ENCODE measurements around the gene CNTRL. TPM values are rescaled to one million over a fixed set of nuclear protein-coding genes. Genes with fewer than 3 reads are reported as not detected.

The CNTRL gene
- total RNA-seq, 1 experiment from 2014 or later, result 13.4 TPM

GRCh38 chr9:121071756-121072421 lies 2.9 kb upstream of the CNTRL start:
- ATAC-seq (peak; percentile 13; the same call in 1 of the 2 replicates), DNase-seq (ENCODE audit: low read depth, low spot score) (no peak)
- H3K4me2 ChIP-seq (ENCODE audit: low read length), result peak overlapping the region; percentile 60
- no peaks in the 10 kb centered on the region for H4K20me1 ChIP-seq (ENCODE audit: insufficient read depth)
- H3K9ac ChIP-seq (ENCODE audit: low read length), result no peak overlapping the region
- no peaks in the 10 kb centered on the region for H3K9me2 ChIP-seq (ENCODE audit: insufficient read depth)
- peak overlapping the region; percentile 60 for H2AFZ ChIP-seq (ENCODE audit: low read depth, low read length, poor library complexity, severe bottlenecking)
- peaks cover 0 to 20% of the 10 kb centered on the region in 2 experiments; a peak in 2 of 4 replicates for H3K4me1 ChIP-seq (ENCODE audit: control insufficient read depth in 1 of 2, insufficient read depth in 2 of 2, low read length in 2 of 2)
- peaks cover 3% of the 10 kb centered on the region; the same call in 1 of the 2 replicates for H3K27me3 ChIP-seq (ENCODE audit: insufficient read depth, low read length)
- no TSS peak for BruUV-seq (replicated peaks)
- H3K27ac ChIP-seq (ENCODE audit: low read depth, low read length), result no peak overlapping the region
- ChIA-PET CTCF (interaction anchor here (0.9 to 2.4 kb wide), 5 partner anchors 12 to 316 kb away, joined by 4 to 20 read pairs (median 5); no protein-coding TSS in a partner anchor), RAD21 (ENCODE audit: low non-redundant PET in 1 of 2, low total read pairs in 2 of 2, uncharacterized antibody in 2 of 2, unreplicated experiment in 2 of 2) (no interaction called here), POLR2A (no interaction called here)
- H3K9me3 ChIP-seq (ENCODE audit: control insufficient read depth in 1 of 2, insufficient read depth in 1 of 2, low read depth in 1 of 2, low read length in 2 of 2), result no peaks in the 10 kb centered on the region
- intact Hi-C loops (cut with micrococcal nuclease), result no loop called here
- TF ChIP-seq RAD21 (IDR thresholded peaks at IDR 0.05; ENCODE audit: low read depth) (peak; percentile 58), EGR1 (IDR thresholded peaks at IDR 0.05; ENCODE audit: low read depth) (no peak), CTCF (IDR thresholded peaks at IDR 0.05 in 2 of 3, conservative IDR thresholded peaks at IDR 0.05 in 1 of 3; ENCODE audit: borderline replicate concordance in 1 of 3, insufficient read depth in 1 of 3, low read depth in 2 of 3, low read length in 2 of 3) (peak; percentile 17 to 50 (median 36); a peak in 4 of 6 replicates)
- H3K4me3 ChIP-seq (replicated peaks in 1 of 2; ENCODE audit: low read depth in 1 of 2, low read length in 2 of 2), result peak overlapping the region; percentile 31 to 54
- H3K79me2 ChIP-seq (ENCODE audit: insufficient read depth, low read length), result no peaks in the 10 kb centered on the region
- no peaks in the 10 kb centered on the region for H3K36me3 ChIP-seq (ENCODE audit: control insufficient read depth in 1 of 2, insufficient read depth in 2 of 2, low read length in 2 of 2)

- no peaks in the 10 kb centered on the region for H4K20me1 ChIP-seq (ENCODE audit: insufficient read depth)
- peaks cover 0 to 20% of the 10 kb centered on the region in 2 experiments; a peak in 2 of 4 replicates for H3K4me1 ChIP-seq (ENCODE audit: control insufficient read depth in 1 of 2, insufficient read depth in 2 of 2, low read length in 2 of 2)
- POLR2A ChIA-PET, result interaction anchor here (0.6 kb wide), 1 partner anchor 393 kb away, joined by 3 read pairs; no protein-coding TSS in a partner anchor
- H3K27ac ChIP-seq (ENCODE audit: low read depth, low read length), result no peak overlapping the region
- CTCF ChIA-PET, result interaction anchor here (0.6 to 1.4 kb wide), 4 partner anchors 13 to 318 kb away, joined by 4 to 6 read pairs (median 4); no protein-coding TSS in a partner anchor
- no peak overlapping the region for H3K4me2 ChIP-seq (ENCODE audit: low read length)
- no peaks in the 10 kb centered on the region for H3K9me2 ChIP-seq (ENCODE audit: insufficient read depth)
- no TSS peak for BruUV-seq (replicated peaks)
- no peak overlapping the region for H3K9ac ChIP-seq (ENCODE audit: low read length)
- intact Hi-C loops (cut with micrococcal nuclease), result no loop called here
- RAD21 ChIA-PET (ENCODE audit: low non-redundant PET in 1 of 2, low total read pairs in 2 of 2, uncharacterized antibody in 2 of 2, unreplicated experiment in 2 of 2), result no interaction called here
- H2AFZ ChIP-seq (ENCODE audit: low read depth, low read length, poor library complexity, severe bottlenecking), result no peak overlapping the region
- H3K79me2 ChIP-seq (ENCODE audit: insufficient read depth, low read length), result no peaks in the 10 kb centered on the region
- peaks cover 3% of the 10 kb centered on the region; the same call in 1 of the 2 replicates for H3K27me3 ChIP-seq (ENCODE audit: insufficient read depth, low read length)
- DNase-seq (ENCODE audit: low read depth, low spot score), result no peak
- ATAC-seq, result no peak
- no peaks in the 10 kb centered on the region for H3K36me3 ChIP-seq (ENCODE audit: control insufficient read depth in 1 of 2, insufficient read depth in 2 of 2, low read length in 2 of 2)
- no peaks in the 10 kb centered on the region for H3K9me3 ChIP-seq (ENCODE audit: control insufficient read depth in 1 of 2, insufficient read depth in 1 of 2, low read depth in 1 of 2, low read length in 2 of 2)
- H3K4me3 ChIP-seq (replicated peaks in 1 of 2; ENCODE audit: low read depth in 1 of 2, low read length in 2 of 2), result no peak overlapping the region
- TF ChIP-seq RAD21 (IDR thresholded peaks at IDR 0.05; ENCODE audit: low read depth) (no peak), EZH2phosphoT487 (IDR thresholded peaks at IDR 0.05; ENCODE audit: borderline replicate concordance) (no peak), CEBPB (IDR thresholded peaks at IDR 0.05; ENCODE audit: low read depth) (no peak), SP1 (IDR thresholded peaks at IDR 0.05; ENCODE audit: low read depth) (no peak), ZNF274 (IDR thresholded peaks at IDR 0.05; ENCODE audit: low read depth, low read length) (no peak), POLR2AphosphoS5 (IDR thresholded peaks at IDR 0.05; ENCODE audit: low read depth, low read length) (no peak), JUND (IDR thresholded peaks at IDR 0.05) (no peak), MAX (IDR thresholded peaks at IDR 0.05) (no peak), REST (IDR thresholded peaks at IDR 0.05; ENCODE audit: low read depth) (no peak), SIN3A (IDR thresholded peaks at IDR 0.05; ENCODE audit: low read depth) (no peak), EGR1 (IDR thresholded peaks at IDR 0.05; ENCODE audit: low read depth) (no peak)
Measured at GRCh38 chr9:121073038-121073437, 1.7 kb upstream of the CNTRL start.
